ENCODE data around the gene GPR108. TPM values are rescaled to one million over a fixed set of nuclear protein-coding genes. Genes with fewer than 3 reads are reported as not detected.

The GPR108 gene
- total RNA-seq, 1 donor: 34.1 TPM

DNA sequence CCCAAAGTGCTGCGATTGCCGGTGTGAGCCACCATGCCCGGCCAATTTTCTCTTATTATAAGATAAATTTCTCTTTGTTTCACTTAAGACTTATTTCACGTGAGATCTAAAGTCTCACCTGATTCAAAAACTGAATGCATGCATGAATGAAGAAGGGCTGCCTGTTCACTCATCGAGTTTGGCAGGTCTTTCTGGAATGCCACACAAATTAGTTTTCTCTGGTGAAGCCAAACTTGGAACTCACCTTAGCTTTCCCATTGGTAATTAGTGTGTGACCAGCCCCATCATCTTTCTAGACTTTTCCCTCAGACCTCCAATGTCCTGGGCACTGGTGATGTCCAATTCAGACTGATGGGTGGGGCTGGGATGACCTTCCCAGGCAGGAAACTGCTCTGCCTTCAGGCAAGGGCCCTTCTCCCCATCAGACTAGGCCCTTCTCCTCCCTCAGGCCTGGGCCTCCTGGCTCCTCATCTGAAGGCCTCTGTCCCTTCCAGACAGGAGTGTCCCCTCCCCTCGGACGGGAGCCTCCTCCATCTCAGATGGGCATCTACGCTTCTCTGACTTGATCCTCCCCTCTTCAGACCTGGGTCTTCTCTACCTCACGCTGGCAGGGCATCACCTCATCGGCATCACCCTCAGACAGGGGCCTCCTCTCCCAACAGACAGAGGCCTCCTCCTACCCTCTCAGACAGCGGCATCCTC, 31.3 kb downstream of the GPR108 start:
- H3K4me3 ChIP-seq (ENCODE audit: low read depth, low read length): no peak overlapping the region
- TF ChIP-seq, protein P1, sequence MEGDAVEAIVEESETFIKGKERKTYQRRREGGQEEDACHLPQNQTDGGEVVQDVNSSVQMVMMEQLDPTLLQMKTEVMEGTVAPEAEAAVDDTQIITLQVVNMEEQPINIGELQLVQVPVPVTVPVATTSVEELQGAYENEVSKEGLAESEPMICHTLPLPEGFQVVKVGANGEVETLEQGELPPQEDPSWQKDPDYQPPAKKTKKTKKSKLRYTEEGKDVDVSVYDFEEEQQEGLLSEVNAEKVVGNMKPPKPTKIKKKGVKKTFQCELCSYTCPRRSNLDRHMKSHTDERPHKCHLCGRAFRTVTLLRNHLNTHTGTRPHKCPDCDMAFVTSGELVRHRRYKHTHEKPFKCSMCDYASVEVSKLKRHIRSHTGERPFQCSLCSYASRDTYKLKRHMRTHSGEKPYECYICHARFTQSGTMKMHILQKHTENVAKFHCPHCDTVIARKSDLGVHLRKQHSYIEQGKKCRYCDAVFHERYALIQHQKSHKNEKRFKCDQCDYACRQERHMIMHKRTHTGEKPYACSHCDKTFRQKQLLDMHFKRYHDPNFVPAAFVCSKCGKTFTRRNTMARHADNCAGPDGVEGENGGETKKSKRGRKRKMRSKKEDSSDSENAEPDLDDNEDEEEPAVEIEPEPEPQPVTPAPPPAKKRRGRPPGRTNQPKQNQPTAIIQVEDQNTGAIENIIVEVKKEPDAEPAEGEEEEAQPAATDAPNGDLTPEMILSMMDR (IDR thresholded peaks at IDR 0.05; ENCODE audit: insufficient read depth, low read depth, low read length): no peak
- DNase-seq (ENCODE audit: low read depth): no peak

DNA sequence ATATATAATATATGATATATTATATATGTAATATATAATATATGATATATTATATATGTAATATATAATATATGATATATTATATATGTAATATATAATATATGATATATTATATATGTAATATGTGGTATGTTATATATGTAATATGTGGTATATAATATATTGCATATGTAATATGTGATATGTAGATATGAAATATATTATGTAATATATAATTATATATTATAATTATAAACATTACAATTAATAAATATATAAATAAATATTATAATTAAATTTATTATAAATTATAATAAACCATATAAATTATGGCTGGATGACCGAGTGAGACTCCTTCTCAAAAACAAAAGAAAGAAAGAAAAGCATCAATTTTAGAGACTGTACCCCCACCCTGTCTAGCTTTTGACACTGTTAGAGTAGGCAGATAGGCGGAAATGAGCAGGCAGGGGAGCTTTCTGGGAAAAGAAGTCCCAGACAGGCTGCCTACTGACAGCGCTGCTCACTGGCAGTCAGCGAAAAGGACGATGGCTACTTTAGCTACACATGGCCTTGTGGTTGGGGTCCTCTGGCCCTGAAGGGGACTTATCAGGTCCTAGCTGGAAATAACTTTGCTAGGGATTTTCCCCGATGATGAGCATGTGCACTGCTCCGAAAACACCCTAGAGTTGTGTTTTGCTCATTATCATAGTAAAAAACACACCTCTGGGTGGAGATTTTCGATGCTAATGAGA, 36.6 kb downstream of the GPR108 start:
- no peak for DNase-seq (ENCODE audit: low read depth)
- TF ChIP-seq, protein P1 (IDR thresholded peaks at IDR 0.05; ENCODE audit: insufficient read depth, low read depth, low read length): no peak
- no peak overlapping the region for H3K4me3 ChIP-seq (ENCODE audit: low read depth, low read length)

DNA sequence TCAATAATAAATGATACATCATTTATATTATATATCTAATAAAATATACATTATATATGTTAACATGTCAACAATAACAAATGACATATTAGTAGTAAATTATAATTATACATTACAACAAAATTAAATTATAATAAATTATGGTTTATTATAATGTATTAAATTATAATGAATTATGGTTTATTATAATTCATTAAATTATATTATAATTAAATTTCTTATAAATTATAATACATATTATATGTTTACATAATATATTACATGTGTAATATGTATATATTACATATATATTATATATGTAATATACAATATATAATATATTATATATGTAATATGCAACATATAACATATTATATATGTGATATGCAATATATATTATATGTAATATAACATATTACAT, 37.4 kb downstream of the GPR108 start:
- TF ChIP-seq, protein P1 (IDR thresholded peaks at IDR 0.05; ENCODE audit: insufficient read depth, low read depth, low read length): no peak
- no peak overlapping the region for H3K4me3 ChIP-seq (ENCODE audit: low read depth, low read length)
- no peak for DNase-seq (ENCODE audit: low read depth)

DNA sequence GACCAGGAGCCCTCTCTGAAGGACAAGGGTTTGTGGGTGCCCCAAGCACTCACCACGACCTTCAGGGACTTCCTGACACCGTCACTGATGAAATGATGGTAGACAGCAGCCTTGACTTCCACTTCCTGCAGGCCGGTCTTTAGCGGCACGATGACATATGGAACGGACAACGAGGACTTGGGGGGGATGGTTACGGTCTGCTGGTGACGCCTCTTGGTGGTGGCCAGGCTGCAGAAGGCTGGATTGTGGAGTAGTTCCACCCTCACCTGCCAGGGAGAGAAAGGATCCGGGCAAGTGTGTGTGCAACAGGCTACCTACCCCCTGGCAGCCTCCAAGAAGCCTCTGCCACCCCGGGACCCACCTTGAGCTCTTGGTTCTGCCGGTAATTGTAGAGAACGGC, 40.1 kb downstream of the GPR108 start:
- TF ChIP-seq, protein P1 (IDR thresholded peaks at IDR 0.05; ENCODE audit: insufficient read depth, low read depth, low read length): no peak
- DNase-seq (ENCODE audit: low read depth): no peak
- H3K4me3 ChIP-seq (ENCODE audit: low read depth, low read length): no peak overlapping the region

GRCh38 chr19:6696239-6696820, 41.0 kb downstream of the GPR108 start:
- DNase-seq (ENCODE audit: low read depth): no peak
- H3K4me3 ChIP-seq (ENCODE audit: low read depth, low read length): no peak overlapping the region
- TF ChIP-seq, protein P1 (IDR thresholded peaks at IDR 0.05; ENCODE audit: insufficient read depth, low read depth, low read length): no peak

DNA sequence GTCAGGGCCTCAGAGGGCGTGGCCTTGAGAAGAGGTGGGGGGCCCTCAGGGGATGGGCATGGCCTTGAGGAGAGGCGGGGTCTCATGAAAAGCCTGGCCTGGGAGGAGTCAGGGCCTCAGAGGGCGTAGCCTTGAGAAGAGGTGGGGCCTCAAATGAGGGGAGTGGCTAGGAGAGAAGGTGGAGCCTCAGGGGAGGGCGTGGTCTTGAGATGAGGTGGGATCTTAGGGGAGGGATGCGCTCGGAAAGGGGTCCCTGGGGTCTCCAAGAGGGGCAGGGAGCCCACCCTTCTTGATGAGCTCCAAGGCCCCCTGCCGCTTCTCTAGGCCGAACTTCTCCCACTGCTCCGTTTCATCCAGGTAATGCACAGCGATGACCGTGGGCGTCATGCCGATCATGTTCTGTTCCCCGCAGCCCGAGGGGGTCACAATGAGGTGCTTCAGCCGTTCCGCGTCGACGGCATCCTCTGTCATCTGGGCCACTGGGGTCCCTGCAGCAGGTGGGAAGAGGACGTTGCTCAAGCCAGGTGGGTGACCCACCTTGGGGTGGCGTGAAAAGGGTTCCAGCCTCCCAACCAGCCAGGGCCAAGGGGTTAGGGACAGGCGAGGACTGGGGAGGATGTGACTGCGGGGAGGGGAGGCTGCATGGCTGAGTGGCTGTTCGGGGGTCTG, 43.1 kb downstream of the GPR108 start:
- TF ChIP-seq, protein P1 (IDR thresholded peaks at IDR 0.05; ENCODE audit: insufficient read depth, low read depth, low read length): no peak
- H3K4me3 ChIP-seq (ENCODE audit: low read depth, low read length): no peak overlapping the region
- DNase-seq (ENCODE audit: low read depth): no peak

Measured in fibroblast of villous mesenchyme (primary cell).